ENCODE data around the gene FBXL17.

DNA sequence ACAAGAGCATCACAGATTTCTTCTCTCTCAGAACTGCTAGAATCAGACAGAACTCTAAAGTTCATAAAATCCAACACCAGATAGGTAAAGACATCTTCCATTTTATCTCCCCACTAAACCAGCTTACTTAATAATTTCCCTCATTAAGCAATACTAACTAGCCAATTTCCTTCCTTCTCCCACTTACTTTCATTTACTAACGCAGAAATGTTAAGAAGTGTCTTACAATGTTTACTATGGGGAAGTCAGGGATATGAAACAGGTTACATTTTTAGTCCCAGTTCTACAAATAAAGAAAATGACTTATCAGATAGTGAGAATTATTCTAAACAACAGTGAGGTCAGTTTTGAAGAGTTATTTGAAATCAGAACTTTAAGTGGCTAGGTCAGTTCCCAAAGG, 236.5 kb downstream of the FBXL17 start:
- TF ChIP-seq, protein P1, sequence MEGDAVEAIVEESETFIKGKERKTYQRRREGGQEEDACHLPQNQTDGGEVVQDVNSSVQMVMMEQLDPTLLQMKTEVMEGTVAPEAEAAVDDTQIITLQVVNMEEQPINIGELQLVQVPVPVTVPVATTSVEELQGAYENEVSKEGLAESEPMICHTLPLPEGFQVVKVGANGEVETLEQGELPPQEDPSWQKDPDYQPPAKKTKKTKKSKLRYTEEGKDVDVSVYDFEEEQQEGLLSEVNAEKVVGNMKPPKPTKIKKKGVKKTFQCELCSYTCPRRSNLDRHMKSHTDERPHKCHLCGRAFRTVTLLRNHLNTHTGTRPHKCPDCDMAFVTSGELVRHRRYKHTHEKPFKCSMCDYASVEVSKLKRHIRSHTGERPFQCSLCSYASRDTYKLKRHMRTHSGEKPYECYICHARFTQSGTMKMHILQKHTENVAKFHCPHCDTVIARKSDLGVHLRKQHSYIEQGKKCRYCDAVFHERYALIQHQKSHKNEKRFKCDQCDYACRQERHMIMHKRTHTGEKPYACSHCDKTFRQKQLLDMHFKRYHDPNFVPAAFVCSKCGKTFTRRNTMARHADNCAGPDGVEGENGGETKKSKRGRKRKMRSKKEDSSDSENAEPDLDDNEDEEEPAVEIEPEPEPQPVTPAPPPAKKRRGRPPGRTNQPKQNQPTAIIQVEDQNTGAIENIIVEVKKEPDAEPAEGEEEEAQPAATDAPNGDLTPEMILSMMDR (conservative IDR thresholded peaks at IDR 0.05; ENCODE audit: low read length): no peak
- no peak for TF ChIP-seq EZH2phosphoT487 (IDR thresholded peaks at IDR 0.05; ENCODE audit: borderline replicate concordance)
